Right ventricle myocardium inferior (tissue), 1 donor: ENCODE data around the gene ATAD5. TPM values are rescaled to one million over a fixed set of nuclear protein-coding genes. Genes with fewer than 3 reads are reported as not detected.
"Not testable (repeated sequence)": the region's sequence is repeated elsewhere in the genome, so short reads cannot be mapped to it uniquely, and the experiment has no call there.

Experiments
- ATAC-seq: fragments of 200-7000 bp; cut with Tn5 transposase; one replicate; pipeline ENCODE4 v1.9.1; 2020; ENCODE audit warnings: mild to moderate bottlenecking, moderate library complexity
- DNase-seq: peaks from one replicate; pipeline ENCODE4 v3.0.0; 2021; ENCODE audit errors: missing footprints
- intact Hi-C: fragments of 100-400 bp; cut with DNase I; formaldehyde crosslinking; loops from one replicate; pipeline ENCODE4 v1.11.0; 2022
- total RNA-seq: library from RNA; stranded (reverse); fragmentation: NEBNext Ultra II Directional; extraction: Animal tissue kit (Norgen Biotek cat#: 25700); gene quantifications from one replicate; pipeline ENCODE4 v1.2.1, GENCODE V29; 2021
- donor health status: DM: no; HTN: yes; CAD: no; lungs with severe emphysema.

The ATAD5 gene
- total RNA-seq, 1 donor from 2014 or later: 0.65 TPM

DNA sequence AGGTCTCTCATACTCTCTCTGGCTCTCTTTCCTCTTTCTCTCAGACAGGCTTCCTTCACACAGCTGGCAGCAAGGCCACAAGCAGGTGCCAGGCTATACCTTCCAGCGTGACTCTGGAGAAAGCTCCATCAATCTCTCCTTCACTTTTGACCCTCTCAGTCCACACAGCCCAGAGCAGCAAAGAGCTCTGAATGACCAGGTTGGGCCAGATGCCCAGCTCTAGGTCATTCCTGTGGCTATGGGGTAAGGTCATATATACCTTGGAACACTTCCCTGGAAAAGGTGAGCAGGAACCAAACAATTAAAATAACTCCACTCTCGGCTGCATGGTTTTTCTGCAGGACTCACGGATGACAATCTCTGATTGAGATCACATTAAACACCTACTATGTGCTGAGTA lies 98.7 kb downstream of the ATAD5 start:
- DNase-seq: no peak

DNA sequence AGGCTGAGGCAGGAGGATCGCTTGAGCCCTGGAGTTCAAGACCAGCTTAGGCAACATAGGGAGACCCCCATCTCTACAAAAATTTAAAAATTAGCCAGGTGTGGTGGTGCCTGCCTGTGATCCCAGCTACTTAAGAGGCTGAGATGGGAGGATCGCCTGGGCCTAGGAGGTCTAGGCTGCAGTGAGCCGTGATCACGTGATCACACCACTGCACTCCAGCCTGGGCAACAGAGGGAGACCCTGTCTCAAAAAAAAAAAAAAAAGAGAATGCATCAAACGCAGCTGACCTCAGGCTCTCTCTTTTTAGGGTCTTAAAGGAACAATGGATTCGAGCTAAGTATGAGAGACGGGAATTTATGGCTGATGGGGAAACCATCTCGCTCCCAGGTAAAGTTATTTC lies 99.8 kb downstream of the ATAD5 start:
- ATAC-seq, DNase-seq: not testable (repeated sequence)

More for the DNA sequence above, 98.7 kb downstream of the ATAD5 start:
- ATAC-seq: no peak
- intact Hi-C loops: no loop called here

GRCh38 chr17:30933966-30934365 lies 102.2 kb downstream of the ATAD5 start:
- intact Hi-C loops: no loop called here
- DNase-seq: no peak
- no peak for ATAC-seq

More for the DNA sequence above, 99.8 kb downstream of the ATAD5 start:
- intact Hi-C loops: not testable (repeated sequence)

- intact Hi-C loops: no loop called here
Measured at GRCh38 chr17:30939051-30939689, 107.4 kb downstream of the ATAD5 start.

GRCh38 chr17:30942308-30943079 lies 110.7 kb downstream of the ATAD5 start:
- ATAC-seq (no peak), DNase-seq (no peak)
- intact Hi-C loops: no loop called here

More at GRCh38 chr17:30939051-30939689, 107.4 kb downstream of the ATAD5 start:
- no peak for ATAC-seq
- DNase-seq: no peak

Other genes with a start within 250 kb of the ATAD5 start
- 6.4 TPM for gene CRLF3, start 7.3 kb upstream of the ATAD5 start, total RNA-seq
- gene TEFM, start 74.3 kb downstream of the ATAD5 start, total RNA-seq: 15.6 TPM
- 8.6 TPM for gene ADAP2, start 90.0 kb downstream of the ATAD5 start, total RNA-seq
- gene RNF135, start 139.1 kb downstream of the ATAD5 start, total RNA-seq: 5.7 TPM